Stimulated activated CD8-positive, alpha-beta memory T cell treated with anti-CD3 and anti-CD28 coated beads, Interleukin-7, amount 100 ng/mL, for 24 hours (primary cell): ENCODE data around the gene SLC35C1.

Source experiments
- DNase-seq: peaks from one replicate; pipeline ENCODE4 v3.0.0-alpha.2; 2020; ENCODE audit warnings: low read depth

Gene SLC35C1

DNA sequence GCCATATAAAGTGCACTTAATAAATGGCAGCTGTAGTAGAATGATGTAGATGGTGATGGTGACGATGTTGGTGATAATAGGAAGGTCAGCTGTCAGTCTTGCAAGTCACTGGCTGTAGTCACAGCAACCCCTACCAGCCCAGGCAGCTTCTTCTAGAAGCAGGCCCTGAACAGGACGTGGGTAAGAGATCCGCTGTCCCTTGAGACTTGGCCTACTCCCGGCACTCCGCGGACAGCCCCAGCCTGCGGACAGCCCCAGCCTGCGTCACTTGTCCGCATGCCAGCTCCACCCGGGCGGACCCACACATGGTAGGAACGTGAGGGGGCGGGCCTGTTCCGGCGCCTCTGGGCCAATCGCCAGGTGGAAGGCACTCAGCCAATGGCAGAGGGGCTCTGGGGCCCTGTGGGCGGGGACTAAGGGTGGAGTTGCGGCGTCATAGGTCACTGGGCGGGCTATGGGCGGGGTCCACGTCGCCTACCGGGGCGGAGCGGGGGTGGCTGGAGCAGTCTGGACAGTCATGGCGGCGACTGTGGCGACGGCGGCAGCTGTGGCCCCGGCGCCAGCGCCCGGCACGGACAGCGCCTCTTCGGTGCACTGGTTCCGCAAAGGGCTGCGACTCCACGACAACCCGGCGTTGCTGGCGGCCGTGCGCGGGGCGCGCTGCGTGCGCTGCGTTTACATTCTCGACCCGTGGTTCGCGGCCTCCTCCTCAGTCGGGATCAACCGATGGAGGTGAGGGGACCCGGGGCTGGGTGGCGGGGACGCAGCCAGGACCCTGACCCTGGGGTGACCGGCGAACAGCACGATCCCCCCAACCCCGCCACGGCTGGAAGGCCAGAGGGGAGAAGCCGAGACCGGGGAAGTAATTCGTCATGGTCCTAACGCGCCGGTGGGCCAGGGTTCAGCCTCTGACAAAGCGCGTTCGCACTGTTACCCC is 42.3 kb downstream of the SLC35C1 start, which contains the start of gene CRY2:
CRY2 (plus strand) TSS at position 502 of the 937 bp plus-strand sequence; CDS start at position 518, 16 bp downstream.
- peak; percentile 99 for DNase-seq

DNA sequence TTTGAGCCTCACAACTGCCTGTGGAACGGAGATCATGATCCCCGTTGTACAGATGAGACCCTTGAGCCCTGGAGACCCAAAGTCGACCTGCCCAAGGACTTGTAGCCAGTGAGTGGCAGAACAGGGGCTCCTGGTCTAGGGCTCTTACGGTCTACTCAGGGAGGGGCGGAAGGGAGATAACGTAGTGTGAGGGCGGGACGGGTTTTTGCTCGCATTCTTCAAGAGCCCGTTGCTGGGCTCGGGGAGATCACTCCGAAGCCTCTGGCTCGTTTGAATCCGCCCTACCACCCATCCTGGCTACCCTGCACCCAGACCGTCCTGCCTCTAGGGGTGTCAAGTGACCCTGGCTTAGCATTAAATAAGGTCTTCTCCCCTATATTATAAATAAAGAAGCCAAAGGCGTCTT is 43.0 kb downstream of the SLC35C1 start:
- peak; percentile 2 for DNase-seq

DNA sequence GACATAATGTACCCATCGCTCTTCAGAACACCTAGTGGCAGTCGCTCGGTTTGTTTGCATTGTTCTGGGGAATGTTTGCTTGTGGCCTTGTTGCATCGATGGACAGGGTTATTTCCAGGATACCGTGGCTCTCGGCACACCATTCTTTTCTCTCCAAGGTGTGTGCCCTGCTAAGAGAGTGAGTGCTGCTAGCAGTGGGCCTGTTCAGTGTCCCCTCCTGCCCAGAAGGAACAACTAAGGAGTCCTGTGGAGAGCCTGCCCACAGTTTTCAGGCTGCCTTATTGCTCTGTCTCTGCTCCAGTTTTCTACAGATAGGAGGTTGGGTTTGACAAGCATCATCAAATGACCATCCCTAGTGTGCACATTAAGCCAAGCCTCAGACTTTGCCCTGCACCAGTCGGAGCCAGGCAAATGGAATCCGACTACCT is 43.7 kb downstream of the SLC35C1 start:
- DNase-seq = no peak

DNA sequence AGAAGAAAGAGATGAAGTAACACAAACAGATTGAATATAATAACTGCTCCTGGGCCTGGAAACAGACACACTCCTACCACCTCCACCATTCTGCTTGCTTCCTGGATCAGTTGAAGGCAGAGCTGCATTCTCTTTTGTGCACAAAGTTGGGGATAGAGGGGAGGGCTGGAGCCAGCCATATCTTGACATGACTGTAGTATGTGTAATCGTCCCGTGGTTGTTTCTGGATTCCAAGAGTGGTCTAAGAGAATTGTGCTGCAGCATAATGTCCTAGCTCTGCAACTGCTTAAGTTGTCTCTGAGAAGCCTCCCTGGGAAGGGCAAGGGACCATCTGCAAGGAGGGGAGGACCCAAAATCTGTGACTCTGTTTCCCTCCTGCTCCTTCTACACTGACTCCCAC is 45.5 kb downstream of the SLC35C1 start:
- no peak for DNase-seq

DNA sequence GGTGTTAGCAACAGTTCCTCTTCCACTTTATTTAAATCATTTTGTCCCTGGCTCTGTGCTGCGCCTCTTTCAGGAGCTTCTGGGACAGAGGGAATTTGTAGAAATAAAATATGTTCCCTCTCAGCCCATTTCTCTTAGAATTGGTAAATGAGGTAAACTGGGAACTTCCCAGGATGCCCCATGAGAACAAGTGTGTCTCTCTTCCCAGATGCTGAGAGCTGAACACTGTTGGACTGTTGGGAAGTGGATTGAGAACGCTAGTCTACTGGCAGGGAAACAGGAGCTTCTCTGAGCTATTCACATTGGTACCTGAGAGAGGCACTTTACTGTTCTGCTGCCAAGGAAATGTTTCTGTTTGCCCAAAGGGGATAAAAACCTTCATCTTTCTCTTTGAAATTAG is 46.3 kb downstream of the SLC35C1 start:
- DNase-seq = no peak

DNA sequence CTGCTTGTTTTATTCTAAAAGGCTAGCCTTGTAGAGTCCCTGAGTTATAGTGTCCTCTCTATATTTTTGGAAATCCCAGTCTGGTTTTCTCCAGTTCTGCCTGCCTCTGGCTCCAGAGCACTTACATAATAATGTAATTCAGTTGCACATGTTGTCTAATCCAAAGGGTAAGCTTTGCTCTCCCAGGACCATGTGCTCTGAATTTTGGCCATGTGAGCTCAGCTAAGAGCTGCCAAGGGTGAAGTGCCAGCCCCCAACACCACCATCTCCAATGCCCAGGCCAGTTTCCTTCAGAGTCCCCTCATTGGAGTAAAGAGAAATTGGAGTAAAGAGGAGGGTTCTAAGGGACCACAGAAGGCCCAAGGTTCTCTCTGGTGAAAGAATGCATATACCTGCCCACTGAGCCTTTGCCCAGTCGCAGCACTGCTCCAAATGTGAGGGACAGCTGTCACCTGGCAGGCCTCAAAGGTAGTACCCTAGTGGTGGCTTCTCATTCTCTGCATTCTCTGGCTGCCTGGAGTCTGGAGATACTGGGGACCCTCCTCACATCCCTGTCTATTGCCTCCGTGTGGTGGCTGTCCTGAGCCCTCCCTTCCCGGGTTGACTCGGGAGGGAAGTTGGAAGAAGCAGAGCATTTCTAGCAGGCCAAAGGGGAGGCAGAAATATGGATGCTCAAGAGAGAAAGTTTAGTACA is 47.2 kb downstream of the SLC35C1 start:
- no peak for DNase-seq

DNA sequence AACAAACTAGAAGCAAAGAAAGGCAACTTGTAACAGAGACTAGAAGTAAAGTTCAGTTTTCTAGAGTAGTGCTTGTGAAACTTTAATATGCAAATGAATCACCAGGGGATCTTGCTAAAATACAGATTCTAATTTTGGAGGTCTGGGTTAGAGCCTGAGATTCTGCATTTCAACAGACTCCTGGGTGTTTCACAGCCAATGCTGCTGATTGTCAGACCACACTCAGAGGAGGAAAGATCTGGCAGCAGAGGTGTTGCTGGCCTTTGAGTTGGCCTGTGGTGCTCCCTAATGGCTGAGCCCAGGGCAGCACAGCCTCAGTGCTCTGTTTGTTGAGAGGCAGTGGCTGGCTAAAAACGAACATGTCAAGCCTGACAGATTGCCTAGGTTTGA is 47.8 kb downstream of the SLC35C1 start:
- no peak for DNase-seq

DNA sequence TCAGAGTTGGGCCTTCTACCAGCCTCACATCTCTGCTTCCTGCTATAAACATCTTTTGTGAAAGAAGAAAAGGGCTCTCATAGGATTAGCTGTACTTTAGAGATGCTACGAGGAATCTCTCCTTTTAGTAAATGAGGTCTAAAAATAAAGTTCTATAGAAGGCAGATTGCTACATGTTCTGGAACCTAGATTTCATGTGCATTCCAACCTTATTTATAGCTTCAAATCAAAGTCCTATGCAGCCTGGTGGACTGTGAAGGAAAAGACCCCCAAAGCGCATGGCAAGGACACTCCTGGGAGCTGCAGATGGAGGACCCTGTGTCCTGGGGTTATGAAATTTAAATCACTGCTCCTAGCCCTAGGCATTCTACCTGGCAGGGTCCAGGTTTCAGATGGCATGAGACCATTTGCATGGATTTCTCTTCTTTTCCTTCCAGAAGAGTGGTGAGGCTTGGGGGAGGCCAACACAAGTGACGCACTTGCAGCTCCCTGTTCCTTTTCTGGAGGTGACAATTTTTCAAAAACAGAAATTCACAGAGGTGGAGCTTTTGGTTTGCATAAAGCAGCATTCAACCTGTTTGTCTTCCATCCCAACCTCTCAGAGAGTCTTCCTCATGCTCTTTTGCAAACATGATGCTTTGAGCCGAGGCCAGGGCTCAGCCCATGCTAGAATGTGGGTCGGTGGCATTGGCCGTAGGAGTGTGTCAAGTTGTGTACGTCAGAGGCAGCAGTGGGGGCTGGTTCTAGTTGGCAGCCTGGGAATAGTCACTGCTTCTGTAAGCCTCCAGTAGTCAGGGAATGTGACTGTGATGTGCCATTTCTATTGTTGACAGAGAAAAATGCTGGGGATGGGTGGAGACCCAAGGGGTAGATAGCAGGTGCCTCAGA is 48.6 kb downstream of the SLC35C1 start:
- no peak for DNase-seq

DNA sequence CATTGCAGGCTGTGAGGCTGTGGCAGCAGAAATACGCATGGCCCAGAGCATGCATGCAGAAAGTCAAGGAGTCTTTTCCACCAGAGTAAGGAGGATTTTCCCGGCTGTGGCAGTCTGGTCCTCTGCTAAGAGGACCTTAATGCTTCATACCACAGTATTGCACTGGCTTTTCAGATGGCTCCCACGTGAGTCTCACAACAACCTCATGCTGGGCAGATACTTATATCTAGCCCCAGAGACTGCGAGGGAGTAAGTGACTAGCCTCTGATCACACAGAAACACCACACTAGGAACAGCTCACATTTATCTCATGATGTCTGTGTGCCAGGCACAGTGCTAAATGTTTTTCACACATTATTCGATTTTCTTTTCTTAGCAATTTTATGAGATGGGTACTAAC is 50.4 kb downstream of the SLC35C1 start:
- DNase-seq = no peak

DNA sequence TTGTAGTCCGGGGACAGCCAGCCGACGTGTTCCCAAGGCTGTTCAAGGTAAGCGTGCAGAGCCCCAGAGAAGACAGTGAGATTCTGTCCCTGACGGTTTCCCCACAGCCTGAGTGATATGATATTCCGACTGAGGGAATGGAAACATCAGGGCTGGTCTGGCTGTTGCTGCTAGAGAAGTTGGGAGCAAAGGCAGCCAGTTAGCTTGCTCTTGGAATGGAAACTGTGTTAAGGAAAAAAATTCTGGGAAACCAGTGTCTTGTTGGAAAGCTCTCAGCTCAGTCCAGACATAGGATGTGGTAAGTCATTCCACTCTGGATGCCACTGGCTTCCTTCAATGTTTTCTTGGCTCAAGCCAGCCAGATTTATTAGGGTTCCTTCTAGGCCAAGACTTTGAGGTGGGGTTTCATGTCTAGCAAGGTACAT is 51.1 kb downstream of the SLC35C1 start:
- no peak for DNase-seq

DNA sequence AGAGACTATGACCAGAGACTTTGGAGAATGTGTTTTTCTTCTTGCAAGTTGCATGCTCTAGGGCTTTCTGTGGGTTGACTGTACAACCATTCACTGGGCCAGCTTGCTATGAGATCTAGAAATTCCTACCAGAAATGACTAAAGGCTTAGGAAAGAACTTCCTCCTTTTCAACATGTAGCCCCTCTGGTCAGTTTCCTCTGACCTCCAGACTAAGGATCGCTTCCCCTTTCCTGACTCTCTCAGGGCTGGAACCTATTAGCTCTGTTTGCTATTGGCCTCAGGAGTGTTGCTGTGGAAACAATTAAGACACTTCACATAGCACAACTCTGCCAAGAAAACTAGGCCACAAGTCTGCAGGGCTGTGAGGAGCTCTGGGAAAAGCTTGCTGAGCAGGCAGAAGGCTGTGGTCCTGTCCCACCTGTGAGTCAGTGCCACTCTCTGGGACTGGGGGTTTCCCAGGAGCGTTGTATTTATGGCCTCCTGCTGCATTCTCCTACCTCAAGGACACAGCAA is 53.1 kb downstream of the SLC35C1 start:
- no peak for DNase-seq

DNA sequence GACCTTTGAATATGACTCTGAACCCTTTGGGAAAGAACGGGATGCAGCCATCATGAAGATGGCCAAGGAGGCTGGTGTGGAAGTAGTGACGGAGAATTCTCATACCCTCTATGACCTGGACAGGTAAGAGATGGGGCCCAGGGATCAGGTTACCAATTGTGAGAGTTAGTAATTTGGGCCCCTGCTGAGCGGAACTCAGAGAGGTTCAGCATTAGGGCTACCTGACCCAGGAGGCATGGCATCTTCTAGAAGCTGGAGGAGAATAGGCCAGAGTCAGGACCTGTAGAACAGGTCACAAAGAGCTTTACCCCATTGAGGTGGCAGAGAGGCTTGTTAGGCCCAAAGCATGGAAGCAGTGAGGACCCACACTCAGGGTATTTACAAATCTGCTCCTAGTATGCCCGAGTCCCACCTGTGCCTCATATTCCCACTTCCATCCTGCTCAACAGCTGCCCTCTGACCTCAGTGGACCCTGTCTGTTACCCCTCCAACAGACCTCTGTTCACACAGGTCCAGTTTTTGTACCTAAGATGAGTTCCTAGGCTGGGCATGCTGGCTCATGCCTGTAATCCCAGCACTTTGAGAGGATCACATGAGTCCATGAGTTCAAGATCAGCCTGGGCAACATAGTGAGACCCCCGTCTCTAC is 53.9 kb downstream of the SLC35C1 start:
- DNase-seq = no peak

DNA sequence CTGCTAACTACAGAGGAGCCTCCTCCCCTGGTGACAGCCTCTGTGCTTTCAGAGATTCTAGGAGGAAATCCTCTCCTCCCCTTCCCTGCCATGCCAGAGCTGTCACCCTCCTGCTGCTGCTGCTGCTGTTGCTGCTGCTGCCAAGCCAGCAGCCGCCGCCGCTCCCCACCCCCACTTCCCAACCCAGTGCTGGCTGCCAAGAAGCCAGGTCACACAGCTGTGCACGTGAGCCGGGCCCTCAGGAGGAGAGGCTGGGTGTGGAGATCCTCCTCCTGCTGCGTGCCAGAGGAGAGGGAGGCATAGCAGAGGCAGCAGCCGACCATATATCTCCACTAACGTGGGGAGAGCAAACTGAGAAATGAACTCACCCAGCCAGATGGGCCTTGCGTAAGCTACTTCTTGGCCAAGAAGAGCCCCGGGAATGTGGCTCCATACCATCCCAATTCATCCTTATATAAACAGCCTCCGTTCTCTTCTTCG is 54.8 kb downstream of the SLC35C1 start:
- DNase-seq = no peak

DNA sequence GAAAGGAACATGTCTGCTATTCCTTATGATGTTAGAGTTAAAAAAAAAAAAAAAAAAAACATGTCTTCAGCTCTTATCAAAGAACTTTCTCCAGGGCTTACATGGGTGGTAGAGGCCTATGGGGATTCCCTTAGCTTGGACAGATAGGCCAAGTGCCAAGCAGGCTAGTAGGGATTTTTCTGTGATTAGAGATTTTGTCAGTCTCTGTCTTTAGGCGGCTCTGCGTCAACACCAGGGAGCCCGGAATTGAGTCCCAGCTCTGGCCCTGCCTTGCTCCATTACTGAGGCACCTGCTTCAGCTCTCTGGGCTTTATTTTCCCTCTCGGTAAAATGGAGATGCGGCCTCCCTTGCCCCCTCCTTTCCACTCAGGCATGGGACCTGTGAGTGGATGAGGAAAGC is 55.4 kb downstream of the SLC35C1 start:
- no peak for DNase-seq

DNA sequence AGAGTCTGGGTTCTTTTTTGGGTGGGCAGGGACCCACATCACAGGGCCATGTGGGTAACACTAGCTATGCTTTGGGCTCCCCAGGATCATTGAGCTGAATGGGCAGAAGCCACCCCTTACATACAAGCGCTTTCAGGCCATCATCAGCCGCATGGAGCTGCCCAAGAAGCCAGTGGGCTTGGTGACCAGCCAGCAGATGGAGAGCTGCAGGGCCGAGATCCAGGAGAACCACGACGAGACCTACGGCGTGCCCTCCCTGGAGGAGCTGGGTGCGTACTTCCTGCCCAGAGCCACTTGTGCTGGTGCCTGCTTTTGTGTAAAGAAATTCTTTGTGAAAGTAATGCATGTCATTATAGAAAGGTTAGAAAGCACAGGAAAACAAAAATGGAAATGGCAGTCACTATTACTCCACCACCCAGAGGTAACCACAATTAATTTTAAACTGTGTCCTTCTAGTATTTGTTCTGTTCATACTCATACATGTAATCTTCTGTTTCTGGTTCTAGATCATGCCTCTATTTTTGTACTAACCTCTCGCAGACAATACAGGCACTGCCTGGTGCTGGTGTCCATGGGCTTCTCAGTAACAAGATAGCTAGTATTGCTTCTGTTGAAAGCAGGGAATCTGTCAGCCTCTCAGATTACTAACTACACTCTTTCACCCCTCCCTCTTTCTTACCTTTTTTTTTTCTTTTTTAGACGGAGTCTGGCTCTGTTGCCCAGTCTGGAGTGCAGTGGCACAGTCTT is 56.0 kb downstream of the SLC35C1 start:
- no peak for DNase-seq
